Brain pericyte (primary cell): ENCODE data around the gene TRAM2.

Source experiments
- DNase-seq: peaks from one replicate; pipeline ENCODE4 v3.0.0-alpha.2; 2012; ENCODE audit warnings: low read depth, low spot score

TRAM2 gene

GRCh38 chr6:52511163-52511562, 65.7 kb downstream of the TRAM2 start:
- DNase-seq, result no peak

DNA sequence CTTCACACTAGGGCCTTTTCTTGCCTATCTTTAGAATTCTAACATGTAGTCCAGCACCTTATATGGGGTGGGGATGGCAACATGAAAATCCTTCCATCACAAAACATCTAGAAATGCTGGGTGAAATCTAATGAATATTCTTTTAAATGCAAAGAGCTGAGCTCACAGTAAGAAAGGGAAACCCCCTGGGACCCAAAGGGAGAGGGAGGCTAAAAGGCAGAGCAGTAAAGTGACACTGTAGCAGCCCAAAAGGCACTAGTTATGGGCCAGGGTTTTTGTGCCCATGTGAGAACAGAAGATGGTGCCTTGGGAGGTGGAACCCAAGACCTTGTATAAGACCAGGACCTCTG, 66.7 kb downstream of the TRAM2 start:
- DNase-seq, result no peak

DNA sequence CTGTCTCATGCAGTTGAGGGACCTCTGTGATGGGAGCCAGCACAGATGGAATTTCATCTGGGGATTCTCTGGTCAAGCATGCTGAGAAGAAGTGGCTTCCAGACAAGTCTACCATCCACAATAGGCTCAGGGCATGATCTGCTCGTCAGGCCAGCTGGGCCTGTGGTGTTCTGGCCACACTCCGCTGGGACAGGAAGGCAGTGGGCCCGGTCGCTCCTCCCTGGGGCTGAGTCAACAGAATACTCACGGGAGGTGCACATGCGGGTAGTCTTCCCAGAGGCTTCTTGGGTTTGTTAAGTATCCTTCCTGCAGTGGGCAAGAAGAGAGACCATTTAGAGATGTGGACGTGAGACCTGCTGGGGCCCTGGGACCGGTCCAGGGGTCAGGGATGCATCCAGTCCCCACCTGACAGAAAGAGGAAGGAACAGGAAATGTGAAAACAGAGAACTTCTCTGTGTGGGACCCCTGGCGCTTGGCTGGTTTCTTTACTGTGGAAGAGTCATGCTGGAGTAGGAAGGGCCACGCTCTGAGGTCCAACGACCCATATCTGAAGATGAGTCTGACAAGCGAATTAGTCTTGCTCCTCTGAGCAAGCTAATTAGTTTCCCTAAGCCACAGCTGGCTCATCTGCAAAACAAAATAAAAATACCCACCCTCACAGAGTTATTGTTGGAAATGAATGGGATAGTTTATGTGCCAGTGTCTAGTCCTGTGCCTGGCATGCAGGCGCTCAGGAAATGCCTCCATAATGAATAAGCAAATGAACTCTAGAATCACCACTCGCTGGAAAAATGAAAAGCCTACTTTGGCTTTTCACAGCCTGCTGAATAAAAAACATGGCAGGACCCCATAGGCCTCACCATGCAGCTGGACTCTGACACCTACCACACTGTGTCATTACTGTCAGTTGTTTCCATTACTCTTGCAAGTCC, 67.3 kb downstream of the TRAM2 start:
- DNase-seq, result peak; percentile 78

DNA sequence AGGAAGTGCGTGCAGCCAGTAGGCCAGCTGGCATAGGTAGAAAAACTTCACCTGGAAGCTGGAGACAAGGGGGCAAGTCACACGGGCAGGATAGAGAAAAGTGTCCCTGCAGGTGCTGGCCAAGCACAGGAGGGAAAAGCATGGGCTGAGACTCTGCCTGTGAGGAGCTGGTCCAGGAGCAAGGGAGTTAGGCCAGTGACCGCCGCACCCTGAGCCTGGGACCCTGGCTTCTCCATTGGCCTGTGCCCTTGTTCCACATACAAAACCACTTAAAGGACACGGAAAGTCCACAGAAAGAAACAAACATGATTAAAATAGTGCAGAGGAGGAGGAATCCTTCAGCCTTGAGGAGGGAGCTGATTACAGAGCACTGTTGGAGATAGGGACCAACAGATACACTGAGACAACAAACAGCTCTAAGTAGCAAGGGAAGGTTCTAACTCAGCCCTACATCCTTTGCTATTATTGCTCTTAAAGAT, 68.6 kb downstream of the TRAM2 start:
- no peak for DNase-seq

- DNase-seq, result no peak
Measured at GRCh38 chr6:52507557-52508260, 69.2 kb downstream of the TRAM2 start.

DNA sequence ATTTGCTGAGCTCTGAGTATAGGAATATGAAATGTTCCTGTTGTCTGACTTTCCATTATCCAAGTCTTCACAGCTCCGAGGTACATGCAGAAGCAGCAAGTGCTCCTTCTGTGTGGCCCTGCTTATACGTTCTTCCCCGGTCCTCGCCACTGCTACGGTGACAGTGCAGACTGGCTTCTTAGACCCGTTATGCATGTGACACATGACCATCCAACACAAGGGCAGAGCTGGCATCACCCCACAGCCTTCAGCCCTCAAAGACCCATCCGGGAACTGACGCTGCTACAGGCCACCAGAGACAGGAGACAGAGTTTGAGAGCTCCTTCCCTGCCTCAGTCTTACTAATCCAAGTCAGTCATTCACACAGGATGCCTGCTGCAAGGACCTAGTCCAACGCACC, 70.4 kb downstream of the TRAM2 start:
- no peak for DNase-seq

- DNase-seq, result no peak
Measured at GRCh38 chr6:52505726-52506409, 71.0 kb downstream of the TRAM2 start.

DNA sequence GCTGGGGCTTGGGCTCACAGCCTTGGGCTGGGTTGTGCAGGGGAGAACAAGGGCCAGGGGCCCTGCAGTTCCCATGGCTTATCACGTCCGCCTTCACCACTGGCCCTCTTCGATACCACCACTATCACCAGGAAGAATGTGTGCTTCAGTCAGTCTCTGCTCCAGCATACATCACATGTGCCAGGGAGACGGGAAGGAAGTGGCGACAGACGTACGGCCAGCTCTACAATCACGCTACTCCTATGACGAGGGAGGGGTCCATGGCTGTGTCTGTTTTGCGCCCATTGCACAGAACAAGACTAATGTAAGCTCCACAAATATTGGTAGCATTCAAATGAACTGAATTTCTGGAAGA, 72.1 kb downstream of the TRAM2 start:
- DNase-seq, result no peak

GRCh38 chr6:52503851-52504781, 72.7 kb downstream of the TRAM2 start:
- DNase-seq, result no peak

GRCh38 chr6:52503323-52503747, 73.5 kb downstream of the TRAM2 start:
- no peak for DNase-seq

DNA sequence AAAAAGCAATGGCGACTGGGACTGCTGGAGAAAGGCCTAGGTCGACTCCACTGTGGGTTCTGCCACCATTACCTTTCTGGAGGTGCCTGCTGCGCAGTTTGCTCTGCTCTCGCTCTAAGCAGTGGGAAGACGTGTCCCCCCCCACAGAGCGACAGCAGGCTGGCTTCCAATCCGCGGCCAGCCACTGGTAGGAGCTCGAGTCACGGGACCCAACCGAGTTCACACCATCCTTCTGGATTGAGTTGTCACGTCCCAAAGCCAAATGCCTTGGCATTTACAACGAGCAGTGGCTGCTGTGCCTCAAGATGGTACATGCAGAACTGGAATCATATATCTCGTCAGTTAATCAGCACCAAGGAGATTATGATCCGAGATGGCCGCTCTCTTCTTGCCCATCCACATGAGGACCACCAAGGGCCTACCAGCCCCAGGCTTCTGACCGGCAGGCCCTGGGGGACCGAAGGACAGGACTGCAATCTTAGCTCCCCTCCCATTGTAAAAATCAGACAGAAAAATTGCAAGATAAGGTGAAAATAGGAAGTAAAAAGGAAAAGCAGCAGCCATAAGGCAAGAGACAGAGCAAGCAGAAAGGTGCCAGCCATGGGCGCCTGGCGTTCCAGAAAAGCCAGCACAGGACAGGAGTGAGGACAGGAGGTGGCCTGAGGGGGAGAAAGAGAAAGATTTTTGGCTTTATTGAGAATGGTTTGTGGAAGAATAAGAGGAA, 74.4 kb downstream of the TRAM2 start:
- DNase-seq, result no peak

DNA sequence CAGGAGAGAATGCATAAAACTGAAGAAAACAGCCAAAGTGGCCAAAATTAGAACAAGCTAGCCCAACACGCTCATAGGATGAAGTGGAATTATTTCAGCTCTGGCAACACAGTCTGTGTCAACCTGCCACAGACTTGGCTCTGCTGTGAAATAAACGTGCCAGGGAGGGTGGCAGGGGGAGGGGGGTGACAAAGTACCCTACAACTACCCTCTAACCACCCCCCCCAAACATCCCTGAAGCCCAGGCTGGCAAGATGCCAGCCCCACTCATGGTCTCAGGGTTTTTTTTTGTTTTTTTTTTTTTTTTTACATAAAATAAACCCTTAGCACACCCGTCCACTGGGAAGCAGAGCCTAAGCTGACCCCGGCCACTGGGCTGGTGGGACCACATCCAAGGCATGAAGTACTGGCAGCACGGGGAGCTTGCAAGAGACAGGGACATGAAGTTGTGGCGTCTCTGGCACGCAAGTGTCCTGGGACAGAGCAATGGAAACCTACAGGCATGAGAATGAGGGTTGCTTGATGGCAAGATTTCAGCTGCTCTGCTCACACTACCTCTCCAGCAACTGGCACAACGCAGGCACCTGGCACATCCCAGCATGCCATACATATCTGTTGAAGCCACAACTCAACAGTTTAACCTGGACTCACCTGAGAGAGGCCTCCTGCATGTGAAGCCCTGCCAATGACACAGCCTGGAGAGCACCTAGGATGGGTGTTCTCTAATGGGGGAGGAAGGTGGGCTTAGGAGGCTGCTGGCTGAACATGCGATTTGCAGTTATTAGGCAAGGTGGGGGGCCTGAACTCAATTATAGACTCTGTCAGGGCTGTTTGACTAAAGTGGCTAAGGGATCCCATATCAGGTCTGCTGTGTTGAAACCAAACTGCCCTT, 76.4 kb downstream of the TRAM2 start:
- DNase-seq, result no peak

- no peak for DNase-seq
Measured at GRCh38 chr6:52499681-52500236, 77.1 kb downstream of the TRAM2 start.

DNA sequence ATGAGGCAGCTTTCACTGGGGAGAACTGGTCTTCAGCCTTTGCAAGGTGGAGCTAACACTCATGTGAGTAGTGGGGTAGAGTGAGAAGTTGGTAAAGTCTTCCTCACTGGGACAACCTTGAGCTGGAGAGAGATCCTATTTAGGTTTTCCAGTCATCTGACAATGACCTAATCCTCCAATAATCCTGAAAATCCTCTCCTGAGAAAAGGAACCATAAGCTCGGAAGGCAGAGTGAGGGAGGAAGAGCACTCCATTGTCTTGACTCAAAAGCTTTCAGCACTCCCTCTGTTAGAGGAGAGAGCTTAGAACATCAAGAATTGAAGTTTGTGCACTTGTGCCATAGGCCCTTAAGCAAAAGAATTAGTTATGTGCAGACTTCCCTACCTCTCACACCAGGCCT, 77.8 kb downstream of the TRAM2 start:
- DNase-seq, result no peak

DNA sequence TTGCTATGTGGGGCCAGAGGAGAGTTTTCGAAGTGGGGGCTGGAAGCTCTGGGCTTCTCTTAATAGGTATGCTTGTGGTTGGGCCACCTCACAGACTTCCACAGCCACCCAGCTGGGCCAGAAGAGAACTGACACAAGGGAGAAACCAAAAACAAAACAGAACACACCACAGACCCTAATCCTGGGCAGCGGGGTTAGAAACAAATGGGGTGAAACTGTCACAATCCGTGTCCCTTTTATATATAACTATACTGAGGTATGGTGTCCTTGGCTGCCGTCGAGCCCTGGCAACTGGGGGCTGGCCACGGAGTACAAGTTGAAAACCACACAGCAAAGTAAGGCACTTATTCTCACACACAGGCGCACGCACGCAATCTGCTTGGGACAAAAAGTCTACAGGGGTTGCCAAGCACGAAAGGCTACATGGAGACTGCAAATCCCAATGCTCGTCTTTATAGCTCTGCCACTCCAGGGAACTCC, 78.3 kb downstream of the TRAM2 start:
- no peak for DNase-seq

DNA sequence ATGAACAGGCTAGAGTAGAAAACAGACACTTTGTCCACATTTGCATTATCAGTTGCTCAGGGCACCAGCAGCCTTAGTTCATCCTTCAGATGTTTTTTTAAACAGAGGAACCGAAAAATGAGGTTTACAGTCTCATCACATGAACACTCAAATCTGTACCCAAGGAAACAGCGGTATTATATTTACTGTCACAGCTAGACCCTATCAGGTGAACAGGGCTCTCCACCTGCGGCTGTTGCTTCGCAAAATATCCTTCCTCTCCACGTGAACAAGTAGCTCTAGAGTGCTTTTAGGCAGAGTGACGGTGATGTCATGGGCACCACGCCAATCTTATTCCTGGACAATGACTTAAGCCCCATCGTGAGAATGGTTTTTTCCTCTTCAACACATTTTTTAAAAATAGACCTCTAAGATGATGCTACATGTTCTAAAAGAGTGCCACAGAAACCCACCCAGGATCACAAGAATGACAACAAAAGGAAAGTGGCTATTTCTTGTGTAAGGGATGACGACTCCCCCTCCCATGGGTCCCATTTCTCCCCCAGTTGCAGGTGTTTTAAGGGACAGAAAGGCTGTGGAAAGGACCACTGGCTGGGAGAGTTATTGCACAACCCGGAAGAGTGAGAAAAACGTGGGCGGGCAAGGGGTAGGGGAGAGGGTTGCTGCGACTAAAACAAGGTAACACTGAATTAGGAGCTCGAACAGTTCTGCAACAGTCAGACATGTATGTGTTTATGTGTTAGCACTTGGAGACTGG, 79.0 kb downstream of the TRAM2 start:
- DNase-seq, result no peak

- DNase-seq, result no peak
Measured at GRCh38 chr6:52496631-52497030, 80.2 kb downstream of the TRAM2 start.

- DNase-seq, result no peak
Measured at GRCh38 chr6:52495922-52496321, 80.9 kb downstream of the TRAM2 start.
